MM.1S (cell line): ENCODE measurements around the gene SORCS2.

Experiments
- DNase-seq: peaks from one replicate; pipeline ENCODE4 v3.0.0-alpha.2; 2015
- H2AFZ ChIP-seq: fragments of 300-600 bp; sonication (generic); 2 replicates; pipeline ENCODE4 v1.6.0; 2016; ENCODE audit warnings: antibody characterized with exemption, low read length
- H3F3A ChIP-seq: fragments of 300-600 bp; sonication (generic); 2 replicates; pipeline ENCODE4 v1.6.1; 2016; ENCODE audit warnings: mild to moderate bottlenecking, antibody characterized with exemption, low read length, moderate library complexity, mixed read lengths; ENCODE audit not compliant: insufficient read depth
- H3K27ac ChIP-seq: fragments of 300-600 bp; sonication (generic); 2 replicates; pipeline ENCODE4 v1.5.1; 2016; ENCODE audit warnings: mild to moderate bottlenecking, low read length
- H3K27me3 ChIP-seq: fragments of 300-600 bp; sonication (generic); replicated peaks from 2 replicates; pipeline ENCODE4 v1.6.0; 2016; ENCODE audit warnings: low read length; ENCODE audit not compliant: insufficient read depth
- H3K36me3 ChIP-seq: fragments of 300-600 bp; sonication (generic); replicated peaks from 2 replicates; pipeline ENCODE4 v1.6.1; 2016; ENCODE audit warnings: mild to moderate bottlenecking, low read length, mixed read lengths; ENCODE audit not compliant: insufficient read depth
- H3K4me1 ChIP-seq: fragments of 300-600 bp; sonication (generic); 2 replicates; pipeline ENCODE4 v1.6.1; 2016; ENCODE audit warnings: low read length, mixed read lengths
- H3K4me2 ChIP-seq: fragments of 300-600 bp; sonication (generic); 2 replicates; pipeline ENCODE4 v1.6.0; 2016; ENCODE audit warnings: low read depth, low read length
- H3K4me3 ChIP-seq: fragments of 300-600 bp; sonication (generic); 2 replicates; pipeline ENCODE4 v1.5.1; 2016; ENCODE audit warnings: low read length, mixed read lengths
- H3K79me2 ChIP-seq: fragments of 300-600 bp; sonication (generic); 2 replicates; pipeline ENCODE4 v1.6.1; 2016; ENCODE audit warnings: mixed run types, low read length, mixed read lengths
- H3K9ac ChIP-seq: fragments of 300-600 bp; sonication (generic); 2 replicates; pipeline ENCODE4 v1.6.1; 2016; ENCODE audit warnings: low read length, mixed read lengths
- H3K9me2 ChIP-seq: fragments of 300-600 bp; sonication (generic); replicated peaks from 2 replicates; pipeline ENCODE4 v1.6.1; 2016; ENCODE audit warnings: mild to moderate bottlenecking, low read length, mixed read lengths; ENCODE audit not compliant: insufficient read depth
- H3K9me3 ChIP-seq: fragments of 300-600 bp; sonication (generic); replicated peaks from 2 replicates; pipeline ENCODE4 v1.6.1; 2016; ENCODE audit warnings: mild to moderate bottlenecking, low read length, mixed read lengths; ENCODE audit not compliant: insufficient read depth
- H4K20me1 ChIP-seq: fragments of 300-600 bp; sonication (generic); 2 replicates; pipeline ENCODE4 v1.6.1; 2016; ENCODE audit warnings: mild to moderate bottlenecking, low read length, moderate library complexity, mixed read lengths; ENCODE audit not compliant: insufficient read depth
- CTCF ChIP-seq: fragments of 300-600 bp; sonication (generic); IDR thresholded peaks from 2 replicates; pipeline ENCODE4 v1.5.1; 2016; ENCODE audit warnings: antibody characterized with exemption, low read length, mixed read lengths
- EZH2 ChIP-seq: fragments of 300-600 bp; sonication (generic); optimal IDR thresholded peaks from 2 replicates; pipeline ENCODE3; 2017; ENCODE audit warnings: low read depth, mild to moderate bottlenecking, antibody characterized with exemption, low read length, mixed read lengths
- EZH2phosphoT487 ChIP-seq: fragments of 300-600 bp; sonication (generic); IDR thresholded peaks from 2 replicates; pipeline ENCODE4 v1.6.1; 2018; ENCODE audit warnings: antibody characterized with exemption, low read length

Gene SORCS2

GRCh38 chr4:7338059-7338452 lies 145.7 kb downstream of the SORCS2 start:
- Histone ChIP-seq H3K27ac (no peak overlapping the region), H4K20me1 (no peaks in the 10 kb centered on the region), H3K36me3 (no peaks in the 10 kb centered on the region), H2AFZ (no peak overlapping the region), H3K4me2 (no peak overlapping the region), H3K9me2 (no peaks in the 10 kb centered on the region), H3K4me3 (no peak overlapping the region), H3K4me1 (no peaks in the 10 kb centered on the region), H3K9ac (no peak overlapping the region), H3K9me3 (no peaks in the 10 kb centered on the region), H3K79me2 (no peaks in the 10 kb centered on the region), H3F3A (no peaks in the 10 kb centered on the region), H3K27me3 (peaks cover 91% of the 10 kb centered on the region)
- DNase-seq: no peak
- TF ChIP-seq EZH2phosphoT487 (no peak), EZH2 (no peak), CTCF (no peak)

- no peak overlapping the region for H3K9ac ChIP-seq
- no peak for DNase-seq
- no peak for TF ChIP-seq CTCF
- TF ChIP-seq EZH2phosphoT487: no peak
- no peak for TF ChIP-seq EZH2
- no peaks in the 10 kb centered on the region for H3F3A ChIP-seq
- no peak overlapping the region for H3K27ac ChIP-seq
- no peaks in the 10 kb centered on the region for H3K9me2 ChIP-seq
- no peak overlapping the region for H3K4me3 ChIP-seq
- H3K79me2 ChIP-seq: no peaks in the 10 kb centered on the region
- H3K4me1 ChIP-seq: no peaks in the 10 kb centered on the region
- no peak overlapping the region for H3K4me2 ChIP-seq
- no peaks in the 10 kb centered on the region for H4K20me1 ChIP-seq
- no peak overlapping the region for H2AFZ ChIP-seq
- H3K36me3 ChIP-seq: no peaks in the 10 kb centered on the region
- peaks cover 90% of the 10 kb centered on the region for H3K27me3 ChIP-seq
- no peaks in the 10 kb centered on the region for H3K9me3 ChIP-seq
Observed at GRCh38 chr4:7338876-7339623, 146.7 kb downstream of the SORCS2 start.

- H2AFZ ChIP-seq: no peak overlapping the region
- no peaks in the 10 kb centered on the region for H3K9me3 ChIP-seq
- H3K36me3 ChIP-seq: no peaks in the 10 kb centered on the region
- no peaks in the 10 kb centered on the region for H3F3A ChIP-seq
- H4K20me1 ChIP-seq: no peaks in the 10 kb centered on the region
- no peak for TF ChIP-seq EZH2phosphoT487
- no peak for TF ChIP-seq EZH2
- no peak for TF ChIP-seq CTCF
- peaks cover 90% of the 10 kb centered on the region for H3K27me3 ChIP-seq
- no peak overlapping the region for H3K4me3 ChIP-seq
- H3K27ac ChIP-seq: no peak overlapping the region
- no peaks in the 10 kb centered on the region for H3K4me1 ChIP-seq
- no peaks in the 10 kb centered on the region for H3K79me2 ChIP-seq
- DNase-seq: no peak
- no peak overlapping the region for H3K4me2 ChIP-seq
- H3K9ac ChIP-seq: no peak overlapping the region
- H3K9me2 ChIP-seq: no peaks in the 10 kb centered on the region
Observed at GRCh38 chr4:7339751-7340552, 147.6 kb downstream of the SORCS2 start.
